GM12878 (cell line): Measurements from ENCODE around the gene SYT1. TPM values are rescaled to one million over a fixed set of nuclear protein-coding genes. Genes with fewer than 3 reads are reported as not detected.

Experiments used
- ATAC-seq: fragments of 200-7000 bp; cut with Tn5 transposase; 3 replicates; pipeline ENCODE4 v1.9.1; 2020; ENCODE audit warnings: mild to moderate bottlenecking, moderate library complexity
- BruUV-seq: library from RNA; stranded (reverse); fragments of 400-500 nt; replicated peaks from 2 replicates; lab custom pipeline; 2021; lab: Mats Ljungman, UMichigan
- CTCF ChIA-PET: fragments of 300-600 bp; sonication (Branson Sonifier 250); formaldehyde crosslinking; extraction: SDS; loops from one replicate; lab custom pipeline; 2021; ENCODE audit warnings: inconsistent platforms; lab: Yijun Ruan, JAX
- POLR2A ChIA-PET: fragments of 350-600 bp; formaldehyde crosslinking; extraction: SDS; loops from one replicate; lab custom pipeline; 2021; ENCODE audit warnings: inconsistent platforms; lab: Charles Lee
- RAD21 ChIA-PET: fragments of 300-600 bp; sonication (Branson Sonifier 250); formaldehyde crosslinking; loops from one replicate; lab custom pipeline; 2023; ENCODE audit warnings: antibody characterized with exemption; ENCODE audit not compliant: unreplicated experiment; lab: Charles Lee
- SMC1A ChIA-PET: fragments of 300-600 bp; sonication (Branson Sonifier 250); formaldehyde crosslinking; loops from one replicate; lab custom pipeline; 2023; ENCODE audit not compliant: unreplicated experiment, uncharacterized antibody; lab: Charles Lee
- DNase-seq: peaks from one replicate; pipeline ENCODE4 v3.0.0-alpha.2; 2011; ENCODE audit warnings: low read depth, low spot score
- FAIRE-seq: peaks from 3 replicates; lab custom pipeline; 2011; peaks lifted over from hg19 to GRCh38; lab: Jason Lieb, UNC
- H2AFZ ChIP-seq: 2 replicates; pipeline ENCODE4 v1.6.0; 2011; ENCODE audit warnings: low read depth, low read length, control low read depth; ENCODE audit not compliant: control insufficient read depth
- H3K27ac ChIP-seq: 2 replicates; pipeline ENCODE4 v1.5.1; 2011; ENCODE audit warnings: control low read depth; ENCODE audit not compliant: control insufficient read depth, insufficient read depth
- H3K27me3 ChIP-seq, 2 experiments: replicated peaks in 1 of 2; 2 replicates each; pipeline versions ENCODE4 v1.6.0 to v1.6.1; 2011; ENCODE audit warnings: low read length in 1 of 2; ENCODE audit not compliant: control insufficient read depth in 2 of 2, insufficient read depth in 2 of 2
- H3K36me3 ChIP-seq, 2 experiments: 2 replicates each; pipeline ENCODE4 v1.5.1; 2011; ENCODE audit warnings: low read length in 1 of 2; ENCODE audit not compliant: control insufficient read depth in 2 of 2, insufficient read depth in 2 of 2
- H3K4me1 ChIP-seq: 2 replicates; pipeline ENCODE4 v1.6.1; 2011; ENCODE audit warnings: mild to moderate bottlenecking, low read length, moderate library complexity, mixed read lengths; ENCODE audit not compliant: control insufficient read depth, insufficient read depth
- H3K4me2 ChIP-seq: 2 replicates; pipeline ENCODE4 v1.6.0; 2011; ENCODE audit warnings: control low read depth; ENCODE audit not compliant: control insufficient read depth, insufficient read depth
- H3K4me3 ChIP-seq: fragments of 200-600 bp; sonication (generic); 2 replicates; pipeline ENCODE4 v1.5.1; 2016
- H3K79me2 ChIP-seq: 2 replicates; pipeline ENCODE4 v1.6.0; 2011; ENCODE audit warnings: low read length; ENCODE audit not compliant: control insufficient read depth, insufficient read depth
- H3K9ac ChIP-seq: 2 replicates; pipeline ENCODE4 v1.8.0; 2011; ENCODE audit warnings: low read length, control low read depth, mixed read lengths; ENCODE audit not compliant: control insufficient read depth, insufficient read depth
- H3K9me3 ChIP-seq: replicated peaks from 3 replicates; pipeline ENCODE4 v1.5.1; 2011; ENCODE audit warnings: mild to moderate bottlenecking, low read length; ENCODE audit not compliant: control insufficient read depth, insufficient read depth
- H4K20me1 ChIP-seq: 2 replicates; pipeline ENCODE4 v1.6.0; 2011; ENCODE audit not compliant: control insufficient read depth, insufficient read depth
- CREM ChIP-seq: IDR thresholded peaks from 2 replicates; pipeline ENCODE4 v1.6.1; 2014; ENCODE audit warnings: antibody characterized with exemption, low read depth
- DPF2 ChIP-seq: fragments of 450-650 bp; IDR thresholded peaks from 2 replicates; pipeline ENCODE4 v1.6.1; 2017; ENCODE audit warnings: mild to moderate bottlenecking
- HDAC6 ChIP-seq: fragments of 200-600 bp; sonication (generic); IDR thresholded peaks from one replicate; pipeline ENCODE4 v1.8.0; 2017; ENCODE audit warnings: antibody characterized with exemption; ENCODE audit not compliant: unreplicated experiment
- LARP7 ChIP-seq: fragments of 450-650 bp; IDR thresholded peaks from 2 replicates; pipeline ENCODE4 v1.6.1; 2017; ENCODE audit warnings: mild to moderate bottlenecking
- MEF2B ChIP-seq: fragments of 450-650 bp; IDR thresholded peaks from 2 replicates; pipeline ENCODE4 v1.6.1; 2018; ENCODE audit warnings: mild to moderate bottlenecking, moderate library complexity; ENCODE audit not compliant: partially characterized antibody, poor library complexity, severe bottlenecking
- MYC ChIP-seq: IDR thresholded peaks from 2 replicates; pipeline ENCODE4 v1.6.1; 2011; ENCODE audit warnings: mild to moderate bottlenecking, low read length, moderate library complexity, inconsistent platforms; ENCODE audit not compliant: insufficient read depth, insufficient replicate concordance, insufficient read length, severe bottlenecking
- NFYA ChIP-seq: IDR thresholded peaks from 2 replicates; pipeline ENCODE4 v1.6.1; 2011; ENCODE audit warnings: low read depth, mild to moderate bottlenecking, low read length, improper control_type of control experiment, borderline replicate concordance
- RCOR1 ChIP-seq: conservative IDR thresholded peaks from 2 replicates; pipeline ENCODE4 v1.6.1; 2012; ENCODE audit warnings: low read depth, low read length, improper control_type of control experiment
- SP1 ChIP-seq: IDR thresholded peaks from one replicate; pipeline ENCODE4 v1.6.1; 2011; ENCODE audit warnings: low read depth, low read length
- TCF3 ChIP-seq: IDR thresholded peaks from 2 replicates; pipeline ENCODE4 v1.6.1; 2012; ENCODE audit warnings: low read depth, mild to moderate bottlenecking, low read length, borderline replicate concordance; ENCODE audit not compliant: insufficient read depth
- TCF7 ChIP-seq: IDR thresholded peaks from 2 replicates; pipeline ENCODE4 v1.6.1; 2014; ENCODE audit warnings: antibody characterized with exemption, borderline replicate concordance
- ZNF274 ChIP-seq: IDR thresholded peaks from one replicate; pipeline ENCODE4 v1.8.0; 2011; ENCODE audit not compliant: insufficient read length, insufficient read depth
- ZNF384 ChIP-seq: IDR thresholded peaks from 2 replicates; pipeline ENCODE4 v1.6.1; 2012; ENCODE audit warnings: low read depth, mild to moderate bottlenecking, low read length, improper control_type of control experiment, borderline replicate concordance
- WGBS: methylation state at CpG from one replicate; pipeline ENCODE4 v1.1.6; 2016; ENCODE audit warnings: low lambda C conversion rate; ENCODE audit not compliant: insufficient replicate concordance, insufficient coverage; ENCODE audit errors: missing lambda C conversion rate; 5-methylcytosine and 5-hydroxymethylcytosine counted together
- in situ Hi-C: fragments of 300-500 bp; cut with MboI; formaldehyde crosslinking; loops from 9 replicates; pipeline ENCODE4 v1.14.3; 2018; ENCODE audit warnings: mixed read lengths
- intact Hi-C: fragments of 100-400 bp; cut with micrococcal nuclease; formaldehyde crosslinking; loops from one replicate; pipeline ENCODE4 v1.14.2; 2022; ENCODE audit not compliant: unreplicated experiment
- polyA plus RNA-seq, 11 experiments: library from polyadenylated mRNA; depleted of rRNA in 4 of 11; unstranded in 6 of 11; stranded (reverse) in 5 of 11; fragments of >200 nt; fragmentation: Nextera tagmentation in 4 of 11; fragmentation: Illumina TruSeq in 1 of 11; extraction: Ambion mirVana in 4 of 11; extraction: Trizol in 1 of 11; gene quantifications; 1 replicate in 1 of 11; 2 replicates in 10 of 11; pipeline versions ENCODE4 v1.2.1 to v1.2.3, GENCODE V29; 2011 to 2016; ENCODE audit warnings: inconsistent platforms in 2 of 11, missing spikeins in 2 of 11, low read depth in 1 of 11
- total RNA-seq, 4 experiments: library from RNA; depleted of rRNA in 3 of 4; stranded (reverse); fragments of >200 nt in 3 of 4; fragmentation: Illumina TruSeq in 1 of 4; extraction: Trizol in 1 of 4; gene quantifications; 2 replicates each; pipeline versions ENCODE4 v1.2.1 to v1.2.3, GENCODE V29; 2013 to 2021
- TF ChIP-seq, protein P1 (sequence below): IDR thresholded peaks from 2 replicates; pipeline ENCODE4 v1.6.1; 2012; ENCODE audit warnings: low read depth, low read length, improper control_type of control experiment

The SYT1 gene
- total and polyA plus RNA-seq, 10 of the 15 experiments (the other 5 are each of a cell fraction or from before 2014, with no cell fraction given), result 0.10 to 0.28 TPM; not detected in 8

DNA sequence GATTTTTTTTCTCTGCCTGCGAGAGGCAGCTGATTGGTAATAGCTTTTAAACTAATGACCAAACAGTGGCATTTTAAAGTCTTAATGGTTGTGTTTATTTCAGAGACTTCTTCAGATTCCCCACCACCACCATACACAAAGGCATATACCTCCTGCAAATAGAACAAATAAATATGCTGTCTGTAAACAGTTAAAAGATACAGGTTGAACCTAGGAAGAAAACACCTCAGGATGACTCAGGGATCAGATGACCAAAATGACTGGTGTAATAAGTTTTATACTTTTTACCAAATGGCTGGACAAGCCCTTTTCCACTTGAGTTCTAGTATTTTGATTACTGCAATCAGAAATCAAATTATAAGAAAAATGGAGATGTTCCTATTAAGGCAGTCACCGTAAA lies 462.1 kb downstream of the SYT1 start:
- Histone ChIP-seq H4K20me1 (no peaks in the 10 kb centered on the region), H3K27ac (no peak overlapping the region), H3K27me3 (no peaks in the 10 kb centered on the region; a peak in 1 of 4 replicates), H2AFZ (no peak overlapping the region), H3K36me3 (no peaks in the 10 kb centered on the region), H3K9me3 (no peaks in the 10 kb centered on the region), H3K9ac (no peak overlapping the region), H3K4me1 (no peaks in the 10 kb centered on the region), H3K4me3 (no peak overlapping the region), H3K4me2 (no peak overlapping the region), H3K79me2 (no peaks in the 10 kb centered on the region)
- intact Hi-C loops (no loop called here), in situ Hi-C loops (no loop called here)
- ChIA-PET POLR2A (no interaction called here), CTCF (interaction anchor here (1.2 kb wide), 1 partner anchor 10 kb away, joined by 3 read pairs; no protein-coding TSS in a partner anchor), SMC1A (no interaction called here), RAD21 (no interaction called here)
- DNase-seq, result no peak
- TF ChIP-seq SP1 (no peak), ZNF274 (no peak), NFYA (no peak), HDAC6 (no peak), MYC (no peak), LARP7 (no peak), DPF2 (no peak), TCF7 (no peak), RCOR1 (no peak)
- no TSS peak for BruUV-seq
- FAIRE-seq, result no peak
- WGBS, result 74% methylated on average over 2 of the region's 2 CpGs
- ATAC-seq, result no peak

DNA sequence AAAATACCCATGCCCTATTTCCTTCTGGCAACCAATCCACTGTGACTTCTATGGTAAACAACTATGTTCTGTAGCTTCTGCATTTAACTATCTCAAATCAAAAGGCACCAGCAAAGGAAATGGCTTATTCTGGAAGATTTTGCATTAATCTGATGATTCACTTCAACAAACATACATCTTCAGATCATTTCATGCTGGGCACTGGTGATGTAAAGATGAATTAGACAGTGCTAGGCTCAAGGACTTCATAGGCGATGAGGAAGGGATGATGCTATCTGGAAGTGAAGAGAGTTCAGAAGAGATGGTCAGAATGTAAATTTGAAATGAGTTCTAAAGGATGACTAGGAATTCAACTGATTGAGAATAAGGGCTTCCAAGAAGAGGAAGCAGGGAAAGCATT lies 462.9 kb downstream of the SYT1 start:
- BruUV-seq, result no TSS peak
- Histone ChIP-seq H3K4me3 (no peak overlapping the region), H3K27ac (no peak overlapping the region), H4K20me1 (no peaks in the 10 kb centered on the region), H3K4me2 (no peak overlapping the region), H2AFZ (no peak overlapping the region), H3K27me3 (no peaks in the 10 kb centered on the region), H3K4me1 (no peaks in the 10 kb centered on the region), H3K36me3 (no peaks in the 10 kb centered on the region), H3K9ac (no peak overlapping the region), H3K9me3 (no peaks in the 10 kb centered on the region), H3K79me2 (no peaks in the 10 kb centered on the region)
- DNase-seq (no peak), FAIRE-seq (no peak), ATAC-seq (no peak)
- TF ChIP-seq, protein P1, sequence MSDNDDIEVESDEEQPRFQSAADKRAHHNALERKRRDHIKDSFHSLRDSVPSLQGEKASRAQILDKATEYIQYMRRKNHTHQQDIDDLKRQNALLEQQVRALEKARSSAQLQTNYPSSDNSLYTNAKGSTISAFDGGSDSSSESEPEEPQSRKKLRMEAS, result no peak
- TF ChIP-seq TCF3 (no peak), TCF7 (no peak), ZNF384 (no peak), CREM (no peak), MEF2B (no peak)
- RAD21 ChIA-PET, result no interaction called here
- in situ Hi-C loops, result no loop called here
- intact Hi-C loops, result no loop called here
- SMC1A ChIA-PET, result no interaction called here
- POLR2A ChIA-PET, result no interaction called here
- CTCF ChIA-PET, result no interaction called here
- 50% methylated on average over 1 of the region's 1 CpG for WGBS
